Activated T-helper 2 cell treated with anti-CD3 and anti-CD28 coated beads, Interferon-gamma antibody, Interleukin-2, Interleukin-4, amounts not matched to agents 10 μg/mL and 5 μg/mL and 100 μg/mL, durations not matched to agents 14 hours and 24 hours and 36 hours (primary cell): Measurements from ENCODE around the gene IRF5. TPM values are rescaled to one million over a fixed set of nuclear protein-coding genes. Genes with fewer than 3 reads are reported as not detected.
A peak's percentile ranks its signal among the peaks of the same experiment; 100 is the strongest.
"Not testable (repeated sequence)": the region's sequence is repeated elsewhere in the genome, so short reads cannot be mapped to it uniquely, and the experiment has no call there.

Source experiments
- DNase-seq: peaks from one replicate; pipeline ENCODE4 v3.0.0; 2021; ENCODE audit warnings: low spot score
- H3K27ac Mint-ChIP-seq: one replicate; pipeline ENCODE4 v1.8.0; 2021; ENCODE audit warnings: mixed read lengths
- H3K27me3 Mint-ChIP-seq: one replicate; pipeline ENCODE4 v1.8.0; 2021; ENCODE audit warnings: low read depth, mixed read lengths
- H3K36me3 Mint-ChIP-seq: one replicate; pipeline ENCODE4 v1.8.0; 2021; ENCODE audit warnings: low read depth, mixed read lengths
- H3K4me1 Mint-ChIP-seq: one replicate; pipeline ENCODE4 v1.8.0; 2021; ENCODE audit warnings: low read depth, mixed read lengths
- H3K4me3 Mint-ChIP-seq: one replicate; pipeline ENCODE4 v1.8.0; 2021; ENCODE audit warnings: low read depth, mild to moderate bottlenecking, moderate library complexity, mixed read lengths
- H3K9me3 Mint-ChIP-seq: one replicate; pipeline ENCODE4 v1.8.0; 2021; ENCODE audit warnings: mixed read lengths
- intact Hi-C: fragments of 100-400 bp; cut with micrococcal nuclease; formaldehyde crosslinking; loops from one replicate; pipeline ENCODE4 v1.15.1; 2023
- total RNA-seq: library from RNA; stranded (reverse); gene quantifications from 2 replicates; pipeline ENCODE4 v1.2.3, GENCODE V29; 2022

The IRF5 gene
- total RNA-seq, 1 donor from 2014 or later, result 25.0 TPM

GRCh38 chr7:128941946-128942526 lies 4.3 kb downstream of the IRF5 start:
- Mint-ChIP-seq H3K4me3 (no peak overlapping the region), H3K4me1 (peaks cover 27% of the 10 kb centered on the region), H3K36me3 (no peaks in the 10 kb centered on the region), H3K27ac (no peak overlapping the region), H3K27me3 (peaks cover 6% of the 10 kb centered on the region), H3K9me3 (no peaks in the 10 kb centered on the region)
- intact Hi-C loops, result no loop called here
- no peak for DNase-seq

GRCh38 chr7:128943251-128943650 lies 5.5 kb downstream of the IRF5 start:
- H3K27ac Mint-ChIP-seq, intact Hi-C loops, H3K9me3 Mint-ChIP-seq, DNase-seq, H3K27me3 Mint-ChIP-seq, H3K4me3 Mint-ChIP-seq, H3K36me3 Mint-ChIP-seq: not testable (repeated sequence)
- peaks cover 23% of the 10 kb centered on the region for H3K4me1 Mint-ChIP-seq

- Mint-ChIP-seq H3K4me3 (no peak overlapping the region), H3K27ac (no peak overlapping the region), H3K36me3 (no peaks in the 10 kb centered on the region), H3K27me3 (no peaks in the 10 kb centered on the region), H3K9me3 (no peaks in the 10 kb centered on the region), H3K4me1 (peaks cover 19% of the 10 kb centered on the region)
- intact Hi-C loops, result no loop called here
- DNase-seq, result no peak
Observed at GRCh38 chr7:128944487-128945236, 6.9 kb downstream of the IRF5 start.

GRCh38 chr7:128945668-128946366 lies 8.1 kb downstream of the IRF5 start:
- no peak for DNase-seq
- peaks cover under 1% of the 10 kb centered on the region for H3K36me3 Mint-ChIP-seq
- H3K27ac Mint-ChIP-seq, result no peak overlapping the region
- no peaks in the 10 kb centered on the region for H3K27me3 Mint-ChIP-seq
- H3K9me3 Mint-ChIP-seq, result no peaks in the 10 kb centered on the region
- H3K4me1 Mint-ChIP-seq, result peaks cover 7% of the 10 kb centered on the region
- H3K4me3 Mint-ChIP-seq, result no peak overlapping the region
- intact Hi-C loops, result no loop called here

- no peaks in the 10 kb centered on the region for H3K4me1 Mint-ChIP-seq
- H3K4me3 Mint-ChIP-seq, result no peak overlapping the region
- intact Hi-C loops, result no loop called here
- peaks cover 9% of the 10 kb centered on the region for H3K36me3 Mint-ChIP-seq
- DNase-seq, result no peak
- no peak overlapping the region for H3K27ac Mint-ChIP-seq
- no peaks in the 10 kb centered on the region for H3K27me3 Mint-ChIP-seq
- no peaks in the 10 kb centered on the region for H3K9me3 Mint-ChIP-seq
Observed at GRCh38 chr7:128946936-128947830, 9.5 kb downstream of the IRF5 start.

- H3K27me3 Mint-ChIP-seq, result no peaks in the 10 kb centered on the region
- no peaks in the 10 kb centered on the region for H3K4me1 Mint-ChIP-seq
- no peak overlapping the region for H3K27ac Mint-ChIP-seq
- H3K36me3 Mint-ChIP-seq, result peaks cover 14% of the 10 kb centered on the region
- intact Hi-C loops, result no loop called here
- H3K9me3 Mint-ChIP-seq, result no peaks in the 10 kb centered on the region
- no peak for DNase-seq
- no peak overlapping the region for H3K4me3 Mint-ChIP-seq
Observed at GRCh38 chr7:128947854-128948253, 10.1 kb downstream of the IRF5 start.

GRCh38 chr7:128948312-128948973 lies 10.7 kb downstream of the IRF5 start:
- H3K27ac Mint-ChIP-seq, result no peak overlapping the region
- H3K9me3 Mint-ChIP-seq, result no peaks in the 10 kb centered on the region
- intact Hi-C loops, result no loop called here
- no peaks in the 10 kb centered on the region for H3K27me3 Mint-ChIP-seq
- DNase-seq, result no peak
- H3K36me3 Mint-ChIP-seq, result peaks cover 19% of the 10 kb centered on the region
- no peaks in the 10 kb centered on the region for H3K4me1 Mint-ChIP-seq
- H3K4me3 Mint-ChIP-seq, result no peak overlapping the region

GRCh38 chr7:128948976-128949760 lies 11.4 kb downstream of the IRF5 start:
- H3K27ac Mint-ChIP-seq, result no peak overlapping the region
- DNase-seq, result no peak
- H3K9me3 Mint-ChIP-seq, result no peaks in the 10 kb centered on the region
- intact Hi-C loops, result no loop called here
- H3K4me1 Mint-ChIP-seq, result peaks cover 1% of the 10 kb centered on the region
- no peaks in the 10 kb centered on the region for H3K27me3 Mint-ChIP-seq
- H3K4me3 Mint-ChIP-seq, result no peak overlapping the region
- H3K36me3 Mint-ChIP-seq, result peaks cover 26% of the 10 kb centered on the region

- Mint-ChIP-seq H3K4me3 (no peak overlapping the region), H3K36me3 (peaks cover 44% of the 10 kb centered on the region), H3K4me1 (peaks cover 5% of the 10 kb centered on the region), H3K27ac (no peak overlapping the region), H3K27me3 (no peaks in the 10 kb centered on the region), H3K9me3 (no peaks in the 10 kb centered on the region)
- intact Hi-C loops, result no loop called here
- DNase-seq, result no peak
Observed at GRCh38 chr7:128951296-128951695, 13.6 kb downstream of the IRF5 start.

- Mint-ChIP-seq H3K4me1 (peaks cover 7% of the 10 kb centered on the region), H3K36me3 (peaks cover 70% of the 10 kb centered on the region)
- intact Hi-C loops, result no loop called here
Observed at GRCh38 chr7:128954150-128954549, 16.4 kb downstream of the IRF5 start.

GRCh38 chr7:128954830-128955802 lies 17.4 kb downstream of the IRF5 start:
- Mint-ChIP-seq H3K9me3 (no peaks in the 10 kb centered on the region), H3K4me1 (peaks cover 10% of the 10 kb centered on the region), H3K36me3 (peaks cover 80% of the 10 kb centered on the region), H3K27ac (peak overlapping the region; percentile 22), H3K27me3 (no peaks in the 10 kb centered on the region), H3K4me3 (no peak overlapping the region)
- intact Hi-C loops, result no loop called here
- DNase-seq, result no peak

More at GRCh38 chr7:128954150-128954549, 16.4 kb downstream of the IRF5 start:
- no peak for DNase-seq
- H3K27me3 Mint-ChIP-seq, result no peaks in the 10 kb centered on the region
- H3K9me3 Mint-ChIP-seq, result no peaks in the 10 kb centered on the region
- peak overlapping the region; percentile 29 for H3K27ac Mint-ChIP-seq
- H3K4me3 Mint-ChIP-seq, result no peak overlapping the region
